ENCODE results near the gene CPN2. TPM values are rescaled to one million over a fixed set of nuclear protein-coding genes. Genes with fewer than 3 reads are reported as not detected.
A peak's percentile ranks its signal among the peaks of the same experiment; 100 is the strongest.

The CPN2 gene
- total and polyA plus RNA-seq, 7 donors = 0.03 to 0.13 TPM; not detected in 5

- no peak overlapping the region for H3K27ac ChIP-seq
- DNase-seq (peak in 1 of 2 donors; percentile 15), ATAC-seq (no peak)
- no peaks in the 10 kb centered on the region for H3K36me3 ChIP-seq (ENCODE audit: insufficient read depth in 1 of 2, low read depth in 1 of 2)
- no peak for TF ChIP-seq CTCF (IDR thresholded peaks at IDR 0.05)
- H3K9me3 ChIP-seq = no peaks in the 10 kb centered on the region
- intact Hi-C loops (cut with DNase I) = no loop called here
- H3K4me1 ChIP-seq = no peaks in the 10 kb centered on the region
- H3K4me3 ChIP-seq = no peak overlapping the region
- peaks cover 0 to 27% (median 5%) of the 10 kb centered on the region in 3 donors for H3K27me3 ChIP-seq (ENCODE audit: insufficient read depth in 3 of 3, low read length in 2 of 3)
- 45 to 47% (median 46%) methylated on average over 15 of the region's 15 CpGs for WGBS, 3 donors
Observed at GRCh38 chr3:194375473-194376240, 24.5 kb upstream of the CPN2 start.

GRCh38 chr3:194374935-194375334, 23.8 kb upstream of the CPN2 start:
- intact Hi-C loops (cut with DNase I) = no loop called here
- no peak overlapping the region for H3K27ac ChIP-seq
- ATAC-seq (no peak), DNase-seq (peak in 1 of 2 donors; percentile 43)
- no peaks in the 10 kb centered on the region for H3K9me3 ChIP-seq
- H3K4me1 ChIP-seq = no peaks in the 10 kb centered on the region
- TF ChIP-seq CTCF (IDR thresholded peaks at IDR 0.05) = no peak
- H3K27me3 ChIP-seq (ENCODE audit: insufficient read depth in 3 of 3, low read length in 2 of 3) = peaks cover 0 to 34% (median 4%) of the 10 kb centered on the region in 3 donors
- no peaks in the 10 kb centered on the region for H3K36me3 ChIP-seq (ENCODE audit: insufficient read depth in 1 of 2, low read depth in 1 of 2)
- 59 to 67% (median 61%) methylated on average over 10 of the region's 10 CpGs for WGBS, 3 donors
- H3K4me3 ChIP-seq = no peak overlapping the region

- no peak for ATAC-seq
- intact Hi-C loops (cut with DNase I) = loop anchor here in 1 of 2 donors (1.0 kb wide), 1 partner anchor 25 kb away; the partner anchor contains the start of gene GP5
- Histone ChIP-seq H3K27ac (no peak overlapping the region), H3K4me3 (no peak overlapping the region), H3K27me3 (ENCODE audit: insufficient read depth in 3 of 3, low read length in 2 of 3) (peaks cover 0 to 36% (median 2%) of the 10 kb centered on the region in 3 donors), H3K36me3 (ENCODE audit: insufficient read depth in 1 of 2, low read depth in 1 of 2) (no peaks in the 10 kb centered on the region), H3K4me1 (no peaks in the 10 kb centered on the region), H3K9me3 (no peaks in the 10 kb centered on the region)
- WGBS, 3 donors = 69 to 73% (median 71%) methylated on average over 8 of the region's 8 CpGs
- TF ChIP-seq CTCF (IDR thresholded peaks at IDR 0.05) = no peak
- peak in 1 of 2 donors; percentile 4 for DNase-seq
Observed at GRCh38 chr3:194373899-194374298, 22.8 kb upstream of the CPN2 start.

- WGBS, 3 donors = 91 to 95% (median 92%) methylated on average over 14 of the region's 14 CpGs
- Histone ChIP-seq H3K4me1 (no peaks in the 10 kb centered on the region), H3K27me3 (ENCODE audit: insufficient read depth in 3 of 3, low read length in 2 of 3) (peaks cover 0 to 37% (median 2%) of the 10 kb centered on the region in 3 donors), H3K36me3 (ENCODE audit: insufficient read depth in 1 of 2, low read depth in 1 of 2) (no peaks in the 10 kb centered on the region), H3K27ac (no peak overlapping the region), H3K9me3 (no peaks in the 10 kb centered on the region), H3K4me3 (no peak overlapping the region)
- ATAC-seq (no peak), DNase-seq (no peak)
- no peak for TF ChIP-seq CTCF (IDR thresholded peaks at IDR 0.05)
- intact Hi-C loops (cut with DNase I) = loop anchor here in 1 of 2 donors (1.0 kb wide), 1 partner anchor 26 kb away; the partner anchor contains the start of gene GP5
Observed at GRCh38 chr3:194373028-194373427, 21.9 kb upstream of the CPN2 start.

Data from psoas muscle (tissue), 8 donors.